Osteoblast (primary cell): ENCODE data around the gene PCARE. TPM values are rescaled to one million over a fixed set of nuclear protein-coding genes. Genes with fewer than 3 reads are reported as not detected.

Experiments
- DNase-seq: peaks from one replicate; pipeline ENCODE4 v3.0.0; 2011; ENCODE audit warnings: low spot score, mixed read lengths; ENCODE audit not compliant: insufficient read length; ENCODE audit errors: missing footprints
- H2AFZ ChIP-seq: 2 replicates; pipeline ENCODE4 v1.6.0; 2011; ENCODE audit warnings: mild to moderate bottlenecking, low read length
- H3K27ac ChIP-seq: 2 replicates; pipeline ENCODE4 v1.5.1; 2011; ENCODE audit warnings: mild to moderate bottlenecking, low read depth, low read length, moderate library complexity
- H3K27me3 ChIP-seq: 2 replicates; pipeline ENCODE4 v1.6.0; 2012; ENCODE audit warnings: mild to moderate bottlenecking, control low read depth, inconsistent platforms, low read length, moderate library complexity; ENCODE audit not compliant: insufficient read depth
- H3K36me3 ChIP-seq: 2 replicates; pipeline ENCODE4 v1.5.1; 2011; ENCODE audit warnings: mild to moderate bottlenecking, low read length, control low read depth, moderate library complexity; ENCODE audit not compliant: insufficient read depth
- H3K4me1 ChIP-seq: 2 replicates; pipeline ENCODE4 v1.5.1; 2011; ENCODE audit warnings: mild to moderate bottlenecking, low read length, control low read depth, moderate library complexity; ENCODE audit not compliant: insufficient read depth
- H3K4me2 ChIP-seq: 2 replicates; pipeline ENCODE4 v1.6.0; 2011; ENCODE audit warnings: mild to moderate bottlenecking, low read length; ENCODE audit not compliant: insufficient read depth
- H3K4me3 ChIP-seq: fragments of 200-600 bp; sonication (generic); 3 replicates; pipeline ENCODE4 v1.5.1; 2012; ENCODE audit warnings: mild to moderate bottlenecking, low read length, inconsistent platforms; ENCODE audit not compliant: insufficient read depth
- H3K79me2 ChIP-seq: 2 replicates; pipeline ENCODE4 v1.6.0; 2012; ENCODE audit warnings: mild to moderate bottlenecking, low read length, control low read depth, inconsistent platforms; ENCODE audit not compliant: insufficient read depth
- H3K9me3 ChIP-seq: 2 replicates; pipeline ENCODE4 v1.5.1; 2011; ENCODE audit warnings: low read depth, low read length, control low read depth
- H4K20me1 ChIP-seq: 2 replicates; pipeline ENCODE4 v1.6.0; 2012; ENCODE audit warnings: mild to moderate bottlenecking, low read length, control low read depth; ENCODE audit not compliant: insufficient read depth
- total RNA-seq: library from RNA; depleted of rRNA; stranded (reverse); fragments of >200 nt; gene quantifications from 2 replicates; pipeline ENCODE4 v1.2.3, GENCODE V29; 2012
- TF ChIP-seq, protein P1 (sequence below): IDR thresholded peaks from 2 replicates; pipeline ENCODE4 v1.5.1; 2011; ENCODE audit warnings: mild to moderate bottlenecking, low read depth, low read length, moderate library complexity; ENCODE audit errors: extremely low read depth

Gene PCARE
- total RNA-seq, 1 donor, result not detected

DNA sequence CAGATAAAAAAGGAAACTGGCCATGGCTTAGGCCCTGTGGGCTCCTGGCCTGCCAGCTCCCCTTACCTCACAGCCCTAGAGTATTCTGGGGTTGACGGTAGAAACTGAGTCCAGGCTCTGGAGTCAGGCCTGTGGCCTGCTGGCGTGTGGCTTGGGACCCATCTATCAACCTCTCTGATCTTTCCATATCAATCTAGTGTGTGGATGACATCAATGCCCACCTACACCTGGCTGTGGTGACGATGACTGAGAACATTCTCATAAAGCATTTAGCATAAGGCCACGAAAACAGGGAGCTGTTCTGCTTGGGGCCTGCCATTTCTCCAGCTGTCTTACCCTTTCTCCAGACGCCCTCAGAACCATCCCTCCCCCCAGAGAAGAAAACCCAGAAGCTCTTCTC is 17.9 kb downstream of the PCARE start:
- Histone ChIP-seq H3K27ac (no peak overlapping the region), H3K36me3 (no peaks in the 10 kb centered on the region), H3K9me3 (no peaks in the 10 kb centered on the region), H2AFZ (no peak overlapping the region), H3K27me3 (no peaks in the 10 kb centered on the region), H3K79me2 (no peaks in the 10 kb centered on the region), H4K20me1 (no peaks in the 10 kb centered on the region), H3K4me2 (no peak overlapping the region), H3K4me3 (no peak overlapping the region), H3K4me1 (no peaks in the 10 kb centered on the region)
- DNase-seq, result peak; percentile 34
- TF ChIP-seq, protein P1, sequence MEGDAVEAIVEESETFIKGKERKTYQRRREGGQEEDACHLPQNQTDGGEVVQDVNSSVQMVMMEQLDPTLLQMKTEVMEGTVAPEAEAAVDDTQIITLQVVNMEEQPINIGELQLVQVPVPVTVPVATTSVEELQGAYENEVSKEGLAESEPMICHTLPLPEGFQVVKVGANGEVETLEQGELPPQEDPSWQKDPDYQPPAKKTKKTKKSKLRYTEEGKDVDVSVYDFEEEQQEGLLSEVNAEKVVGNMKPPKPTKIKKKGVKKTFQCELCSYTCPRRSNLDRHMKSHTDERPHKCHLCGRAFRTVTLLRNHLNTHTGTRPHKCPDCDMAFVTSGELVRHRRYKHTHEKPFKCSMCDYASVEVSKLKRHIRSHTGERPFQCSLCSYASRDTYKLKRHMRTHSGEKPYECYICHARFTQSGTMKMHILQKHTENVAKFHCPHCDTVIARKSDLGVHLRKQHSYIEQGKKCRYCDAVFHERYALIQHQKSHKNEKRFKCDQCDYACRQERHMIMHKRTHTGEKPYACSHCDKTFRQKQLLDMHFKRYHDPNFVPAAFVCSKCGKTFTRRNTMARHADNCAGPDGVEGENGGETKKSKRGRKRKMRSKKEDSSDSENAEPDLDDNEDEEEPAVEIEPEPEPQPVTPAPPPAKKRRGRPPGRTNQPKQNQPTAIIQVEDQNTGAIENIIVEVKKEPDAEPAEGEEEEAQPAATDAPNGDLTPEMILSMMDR, result no peak

GRCh38 chr2:29055601-29056000 is 18.7 kb downstream of the PCARE start:
- no peaks in the 10 kb centered on the region for H3K79me2 ChIP-seq
- H4K20me1 ChIP-seq, result no peaks in the 10 kb centered on the region
- H3K4me3 ChIP-seq, result no peak overlapping the region
- no peaks in the 10 kb centered on the region for H3K36me3 ChIP-seq
- H3K4me2 ChIP-seq, result no peak overlapping the region
- DNase-seq, result no peak
- H3K9me3 ChIP-seq, result no peaks in the 10 kb centered on the region
- peaks cover 8% of the 10 kb centered on the region for H3K27me3 ChIP-seq
- H3K4me1 ChIP-seq, result no peaks in the 10 kb centered on the region
- TF ChIP-seq, protein P1, result no peak
- no peak overlapping the region for H3K27ac ChIP-seq
- H2AFZ ChIP-seq, result no peak overlapping the region

DNA sequence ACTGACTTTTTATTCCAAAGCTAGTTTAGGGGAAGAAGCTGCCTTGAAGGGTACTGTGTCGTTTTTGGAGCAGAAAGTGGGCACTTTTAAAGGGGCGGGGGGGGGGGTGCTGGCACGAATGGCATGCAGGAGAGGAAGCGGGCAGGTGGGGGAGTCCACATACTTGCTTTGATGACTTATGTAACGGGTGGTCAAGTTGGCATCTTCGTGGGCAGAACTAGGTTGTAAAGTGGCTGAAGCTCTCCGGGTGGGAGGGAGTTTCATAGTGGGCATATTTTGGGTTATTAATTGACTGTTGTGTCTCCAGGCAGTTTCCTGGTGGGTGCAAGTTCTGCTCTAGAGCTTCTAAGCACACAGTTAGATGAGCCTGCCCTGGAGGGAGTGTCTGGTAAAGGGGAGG is 19.9 kb downstream of the PCARE start:
- Histone ChIP-seq H3K27ac (no peak overlapping the region), H3K79me2 (no peaks in the 10 kb centered on the region), H3K4me2 (no peak overlapping the region), H3K4me1 (no peaks in the 10 kb centered on the region), H3K27me3 (peaks cover 11% of the 10 kb centered on the region), H3K9me3 (no peaks in the 10 kb centered on the region), H3K36me3 (no peaks in the 10 kb centered on the region), H3K4me3 (no peak overlapping the region), H2AFZ (no peak overlapping the region), H4K20me1 (no peaks in the 10 kb centered on the region)
- TF ChIP-seq, protein P1, result no peak
- peak; percentile 47 for DNase-seq

DNA sequence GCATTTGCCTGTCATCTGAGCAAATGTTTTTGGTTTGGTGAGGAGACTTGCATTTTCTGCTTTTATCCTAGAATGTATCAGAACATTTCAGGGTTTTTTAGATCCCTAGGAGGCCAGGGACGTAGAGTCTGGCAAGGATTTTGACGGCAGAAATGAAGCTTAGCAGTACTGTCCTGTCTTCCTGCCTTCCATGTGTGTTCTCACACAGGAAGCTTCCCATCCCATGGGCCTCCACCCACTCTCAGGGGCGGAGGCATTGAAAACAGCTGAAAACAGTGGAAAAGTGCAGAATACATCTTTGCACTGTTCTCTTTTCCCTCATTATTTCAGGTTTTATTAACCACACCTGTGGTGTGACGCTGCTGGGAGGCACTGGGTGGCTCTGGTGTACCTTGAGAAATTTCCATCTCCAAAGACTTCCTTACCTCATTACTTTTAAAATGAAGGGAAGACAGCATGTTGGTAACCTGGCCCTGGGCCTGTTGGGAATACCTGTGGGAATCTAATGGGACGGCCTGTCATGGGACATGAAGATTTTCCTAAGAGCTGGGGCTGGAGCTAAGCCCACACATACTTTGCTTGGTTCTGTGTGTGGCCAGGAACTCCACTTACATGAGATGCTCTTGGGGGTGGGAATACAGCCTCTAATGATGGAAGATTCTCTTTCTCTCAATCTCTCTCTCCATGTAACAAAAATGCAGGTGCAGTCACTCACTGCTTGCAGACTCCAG is 20.5 kb downstream of the PCARE start:
- Histone ChIP-seq H3K4me2 (no peak overlapping the region), H3K79me2 (no peaks in the 10 kb centered on the region), H3K27me3 (peaks cover 11% of the 10 kb centered on the region), H2AFZ (peak overlapping the region; percentile 23), H3K36me3 (no peaks in the 10 kb centered on the region), H3K4me3 (no peak overlapping the region), H3K4me1 (no peaks in the 10 kb centered on the region), H3K27ac (no peak overlapping the region), H4K20me1 (no peaks in the 10 kb centered on the region), H3K9me3 (no peaks in the 10 kb centered on the region)
- TF ChIP-seq, protein P1, result peak; percentile 14
- DNase-seq, result peak; percentile 76
